22Rv1 (cell line): ENCODE measurements around the gene SS18L1.

Experiments used
- ZFX ChIP-seq: fragments of 450-650 bp; IDR thresholded peaks from 2 replicates; pipeline ENCODE4 v1.6.1; 2017; ENCODE audit warnings: antibody characterized with exemption, borderline replicate concordance
- TF ChIP-seq, protein P1 (sequence below): fragments of 450-650 bp; IDR thresholded peaks from 2 replicates; pipeline ENCODE4 v1.5.1; 2017; ENCODE audit warnings: mild to moderate bottlenecking

DNA sequence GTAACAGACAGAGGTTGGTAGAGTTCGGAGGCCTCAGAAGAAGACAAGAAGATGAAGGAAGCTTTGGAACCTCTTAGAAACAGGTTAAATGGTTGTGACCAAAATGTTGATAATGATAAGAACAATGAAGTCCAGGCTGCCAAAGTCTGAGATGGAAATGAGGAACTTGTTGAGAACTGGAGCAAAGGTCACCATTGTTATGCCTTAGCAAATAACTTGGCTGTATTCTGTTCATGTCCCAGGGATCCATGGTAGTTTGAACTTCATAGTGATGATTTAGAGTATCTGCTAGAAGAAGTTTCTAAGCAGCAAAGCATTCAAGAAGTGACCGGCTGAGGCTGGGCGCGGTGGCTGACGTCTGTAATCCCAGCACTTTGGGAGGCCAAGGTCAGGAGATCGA lies 32.4 kb upstream of the SS18L1 start:
- TF ChIP-seq, protein P1, sequence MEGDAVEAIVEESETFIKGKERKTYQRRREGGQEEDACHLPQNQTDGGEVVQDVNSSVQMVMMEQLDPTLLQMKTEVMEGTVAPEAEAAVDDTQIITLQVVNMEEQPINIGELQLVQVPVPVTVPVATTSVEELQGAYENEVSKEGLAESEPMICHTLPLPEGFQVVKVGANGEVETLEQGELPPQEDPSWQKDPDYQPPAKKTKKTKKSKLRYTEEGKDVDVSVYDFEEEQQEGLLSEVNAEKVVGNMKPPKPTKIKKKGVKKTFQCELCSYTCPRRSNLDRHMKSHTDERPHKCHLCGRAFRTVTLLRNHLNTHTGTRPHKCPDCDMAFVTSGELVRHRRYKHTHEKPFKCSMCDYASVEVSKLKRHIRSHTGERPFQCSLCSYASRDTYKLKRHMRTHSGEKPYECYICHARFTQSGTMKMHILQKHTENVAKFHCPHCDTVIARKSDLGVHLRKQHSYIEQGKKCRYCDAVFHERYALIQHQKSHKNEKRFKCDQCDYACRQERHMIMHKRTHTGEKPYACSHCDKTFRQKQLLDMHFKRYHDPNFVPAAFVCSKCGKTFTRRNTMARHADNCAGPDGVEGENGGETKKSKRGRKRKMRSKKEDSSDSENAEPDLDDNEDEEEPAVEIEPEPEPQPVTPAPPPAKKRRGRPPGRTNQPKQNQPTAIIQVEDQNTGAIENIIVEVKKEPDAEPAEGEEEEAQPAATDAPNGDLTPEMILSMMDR, result no peak
- TF ChIP-seq ZFX, result no peak
